Stimulated activated naive CD8-positive, alpha-beta T cell treated with anti-CD3 and anti-CD28 coated beads, Interleukin-15, Interleukin-2, amounts not matched to agents 100 ng/mL and 50 ng/mL, for 24 hours (primary cell): ENCODE measurements around the gene COQ7.

Experiments
- H3K27ac Mint-ChIP-seq: one replicate; pipeline ENCODE4 v1.8.0; 2021; ENCODE audit warnings: mild to moderate bottlenecking, mixed read lengths
- H3K27me3 Mint-ChIP-seq: one replicate; pipeline ENCODE4 v1.8.0; 2021; ENCODE audit warnings: mixed read lengths
- H3K36me3 Mint-ChIP-seq: one replicate; pipeline ENCODE4 v1.8.0; 2021; ENCODE audit warnings: low read depth, mixed read lengths
- H3K4me1 Mint-ChIP-seq: one replicate; pipeline ENCODE4 v1.8.0; 2021; ENCODE audit warnings: low read depth, mixed read lengths
- H3K4me3 Mint-ChIP-seq: one replicate; pipeline ENCODE4 v1.8.0; 2021; ENCODE audit warnings: mild to moderate bottlenecking, mixed read lengths
- H3K9me3 Mint-ChIP-seq: one replicate; pipeline ENCODE4 v1.8.0; 2021; ENCODE audit warnings: mixed read lengths

The COQ7 gene

GRCh38 chr16:19114359-19115147, 47.1 kb downstream of the COQ7 start:
- no peaks in the 10 kb centered on the region for H3K9me3 Mint-ChIP-seq
- H3K4me1 Mint-ChIP-seq: peaks cover 42% of the 10 kb centered on the region
- H3K27ac Mint-ChIP-seq: no peak overlapping the region
- H3K4me3 Mint-ChIP-seq: peak overlapping the region; percentile 71
- H3K36me3 Mint-ChIP-seq: no peaks in the 10 kb centered on the region
- peaks cover 19% of the 10 kb centered on the region for H3K27me3 Mint-ChIP-seq

- Mint-ChIP-seq H3K9me3 (no peaks in the 10 kb centered on the region), H3K27ac (no peak overlapping the region), H3K4me1 (peaks cover 50% of the 10 kb centered on the region), H3K27me3 (peaks cover 19% of the 10 kb centered on the region), H3K36me3 (no peaks in the 10 kb centered on the region), H3K4me3 (peak overlapping the region; percentile 20)
Measured at GRCh38 chr16:19115148-19116021, 48.0 kb downstream of the COQ7 start.

GRCh38 chr16:19116711-19117449, 49.5 kb downstream of the COQ7 start:
- H3K27ac Mint-ChIP-seq: peak overlapping the region; percentile 76
- peaks cover 17% of the 10 kb centered on the region for H3K27me3 Mint-ChIP-seq
- H3K36me3 Mint-ChIP-seq: no peaks in the 10 kb centered on the region
- peak overlapping the region; percentile 65 for H3K4me3 Mint-ChIP-seq
- H3K9me3 Mint-ChIP-seq: no peaks in the 10 kb centered on the region
- H3K4me1 Mint-ChIP-seq: peaks cover 62% of the 10 kb centered on the region

GRCh38 chr16:19118938-19119431, 51.6 kb downstream of the COQ7 start:
- Mint-ChIP-seq H3K36me3 (no peaks in the 10 kb centered on the region), H3K4me3 (peak overlapping the region; percentile 68), H3K27me3 (peaks cover 3% of the 10 kb centered on the region), H3K4me1 (peaks cover 56% of the 10 kb centered on the region), H3K9me3 (no peaks in the 10 kb centered on the region), H3K27ac (peak overlapping the region; percentile 94)

- peaks cover 3% of the 10 kb centered on the region for H3K27me3 Mint-ChIP-seq
- peaks cover 56% of the 10 kb centered on the region for H3K4me1 Mint-ChIP-seq
- H3K9me3 Mint-ChIP-seq: no peaks in the 10 kb centered on the region
- H3K4me3 Mint-ChIP-seq: peak overlapping the region; percentile 61
- peak overlapping the region; percentile 19 for H3K27ac Mint-ChIP-seq
- no peaks in the 10 kb centered on the region for H3K36me3 Mint-ChIP-seq
Measured at GRCh38 chr16:19119564-19119963, 52.1 kb downstream of the COQ7 start.

- H3K4me3 Mint-ChIP-seq: no peak overlapping the region
- H3K27me3 Mint-ChIP-seq: peaks cover 4% of the 10 kb centered on the region
- no peaks in the 10 kb centered on the region for H3K36me3 Mint-ChIP-seq
- peaks cover 49% of the 10 kb centered on the region for H3K4me1 Mint-ChIP-seq
- no peak overlapping the region for H3K27ac Mint-ChIP-seq
- no peaks in the 10 kb centered on the region for H3K9me3 Mint-ChIP-seq
Measured at GRCh38 chr16:19123535-19124178, 56.2 kb downstream of the COQ7 start.

GRCh38 chr16:19126300-19126699, 58.9 kb downstream of the COQ7 start:
- H3K4me1 Mint-ChIP-seq: peaks cover 44% of the 10 kb centered on the region
- H3K4me3 Mint-ChIP-seq: no peak overlapping the region
- peaks cover 4% of the 10 kb centered on the region for H3K27me3 Mint-ChIP-seq
- no peaks in the 10 kb centered on the region for H3K36me3 Mint-ChIP-seq
- no peaks in the 10 kb centered on the region for H3K9me3 Mint-ChIP-seq
- H3K27ac Mint-ChIP-seq: no peak overlapping the region

- Mint-ChIP-seq H3K4me3 (peak overlapping the region; percentile 1), H3K36me3 (no peaks in the 10 kb centered on the region), H3K27ac (peak overlapping the region; percentile 76), H3K27me3 (peaks cover 4% of the 10 kb centered on the region), H3K4me1 (peaks cover 48% of the 10 kb centered on the region), H3K9me3 (no peaks in the 10 kb centered on the region)
Measured at GRCh38 chr16:19127205-19127604, 59.8 kb downstream of the COQ7 start.

- peak overlapping the region; percentile 76 for H3K27ac Mint-ChIP-seq
- H3K4me3 Mint-ChIP-seq: peak overlapping the region; percentile 1
- peaks cover 4% of the 10 kb centered on the region for H3K27me3 Mint-ChIP-seq
- no peaks in the 10 kb centered on the region for H3K9me3 Mint-ChIP-seq
- H3K4me1 Mint-ChIP-seq: peaks cover 49% of the 10 kb centered on the region
- no peaks in the 10 kb centered on the region for H3K36me3 Mint-ChIP-seq
Measured at GRCh38 chr16:19127674-19128131, 60.3 kb downstream of the COQ7 start.

GRCh38 chr16:19128454-19129200, 61.2 kb downstream of the COQ7 start:
- H3K4me3 Mint-ChIP-seq: no peak overlapping the region
- peaks cover 4% of the 10 kb centered on the region for H3K27me3 Mint-ChIP-seq
- H3K9me3 Mint-ChIP-seq: no peaks in the 10 kb centered on the region
- H3K27ac Mint-ChIP-seq: no peak overlapping the region
- no peaks in the 10 kb centered on the region for H3K36me3 Mint-ChIP-seq
- H3K4me1 Mint-ChIP-seq: peaks cover 49% of the 10 kb centered on the region
